Erythroblast (primary cell): ENCODE measurements around the gene CR2.

ENCODE experiments used
- DNase-seq, 2 experiments: peaks; one replicate each; lab custom pipeline; 2025; lab: John Stamatoyannopoulos, UW
- GATA1 ChIP-seq: IDR thresholded peaks from 2 replicates; pipeline ENCODE4 v1.6.1; 2011; ENCODE audit warnings: low read depth, mild to moderate bottlenecking, control low read depth, low read length, moderate library complexity
- POLR2A ChIP-seq: IDR thresholded peaks from 2 replicates; pipeline ENCODE4 v1.6.1; 2011; ENCODE audit warnings: mild to moderate bottlenecking, low read length

CR2 gene

DNA sequence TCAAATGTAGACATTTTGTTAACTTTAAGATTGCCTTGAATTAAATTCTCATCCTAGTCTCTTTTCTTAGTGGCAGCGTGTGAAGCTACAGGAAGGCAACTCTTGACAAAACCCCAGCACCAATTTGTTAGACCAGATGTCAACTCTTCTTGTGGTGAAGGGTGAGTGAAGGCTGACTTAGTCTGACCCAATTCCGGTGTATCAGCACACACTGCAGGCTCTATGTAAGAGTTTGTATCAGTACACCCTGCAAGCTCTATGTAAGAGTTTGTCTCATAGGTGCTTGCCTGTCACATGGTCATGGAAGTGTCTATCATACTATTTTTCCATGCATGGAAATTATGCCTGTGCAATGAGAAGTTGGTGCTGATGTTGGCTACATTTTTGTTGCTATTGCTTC lies 16.8 kb downstream of the CR2 start:
- no peak for DNase-seq
- TF ChIP-seq GATA1: no peak

DNA sequence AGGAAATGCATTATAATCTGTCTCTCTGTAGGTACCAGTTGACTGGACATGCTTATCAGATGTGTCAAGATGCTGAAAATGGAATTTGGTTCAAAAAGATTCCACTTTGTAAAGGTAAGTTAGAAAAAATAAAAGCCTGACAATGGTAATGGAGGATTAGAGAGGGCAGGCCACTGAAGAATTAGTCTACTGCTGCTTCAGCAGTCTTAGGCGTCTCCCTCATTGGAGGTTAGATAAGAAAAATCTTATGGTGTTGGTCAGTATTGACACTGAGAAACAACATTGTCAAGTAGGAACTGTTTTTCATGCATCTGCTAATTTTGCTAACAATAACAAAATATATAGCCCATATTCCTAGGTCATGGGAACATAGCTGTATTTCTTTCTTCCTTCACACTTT lies 20.1 kb downstream of the CR2 start:
- DNase-seq: peak; percentile 20 to 33
- no peak for TF ChIP-seq GATA1
- TF ChIP-seq POLR2A: no peak

DNA sequence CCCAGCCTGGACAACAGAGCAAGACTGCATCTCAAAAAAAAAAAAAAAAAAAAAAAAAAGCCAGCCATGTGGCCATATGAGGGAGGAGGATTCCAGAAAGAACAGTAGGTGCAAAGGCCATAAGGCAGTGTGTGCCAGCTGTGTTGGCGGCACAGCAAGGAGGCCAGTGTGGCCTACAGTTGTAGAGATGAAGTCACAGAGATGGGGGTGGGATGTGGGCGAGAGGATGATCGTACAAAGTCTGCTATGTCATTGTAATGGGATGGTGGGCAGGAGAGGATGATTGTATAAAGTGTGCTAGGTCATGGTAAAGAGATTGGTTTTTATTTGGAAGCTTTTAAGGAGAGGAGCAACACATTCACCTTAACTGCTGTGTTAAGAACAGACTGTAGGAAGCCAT lies 32.1 kb downstream of the CR2 start:
- TF ChIP-seq GATA1: no peak
- TF ChIP-seq POLR2A: no peak
- no peak for DNase-seq

DNA sequence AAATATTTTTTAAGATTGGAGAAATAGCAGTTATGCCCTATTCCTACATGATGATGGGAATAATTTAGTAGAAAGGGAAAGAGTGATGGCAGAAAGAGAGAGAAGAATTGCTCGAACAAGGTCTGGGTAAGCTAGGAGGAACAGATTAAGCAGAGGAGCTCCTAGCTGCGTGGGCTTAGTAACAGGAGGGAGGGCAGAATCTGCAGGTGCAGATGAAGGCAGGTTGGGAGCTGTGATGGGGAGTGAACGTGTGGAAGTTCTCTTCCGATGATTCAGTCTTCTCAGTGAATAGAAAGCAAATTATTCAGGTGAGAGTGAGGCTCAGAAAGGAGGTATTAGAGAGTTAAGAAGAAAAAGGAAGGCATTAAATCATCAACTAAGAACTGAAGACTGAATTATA lies 33.5 kb downstream of the CR2 start:
- TF ChIP-seq POLR2A (no peak), GATA1 (no peak)
- no peak for DNase-seq

DNA sequence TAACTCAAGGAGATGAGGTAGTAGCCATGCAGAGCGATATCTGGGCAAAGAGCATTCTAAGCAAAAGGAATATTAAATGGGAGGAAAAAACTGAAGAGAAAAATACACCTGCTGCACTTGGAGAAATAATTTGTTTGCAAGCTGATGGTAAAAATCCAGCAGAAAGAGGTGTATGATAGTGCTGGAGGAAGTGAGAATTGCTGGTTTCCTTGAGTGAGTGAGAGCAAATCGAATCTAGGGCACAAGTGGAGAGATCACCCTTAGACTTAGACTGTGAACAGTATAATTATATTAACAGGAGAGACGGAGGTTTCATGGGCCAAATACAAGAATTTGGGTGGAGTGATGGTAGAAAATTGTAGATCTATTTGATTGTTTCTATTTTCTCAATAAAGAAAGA lies 39.1 kb downstream of the CR2 start:
- no peak for DNase-seq
- no peak for TF ChIP-seq GATA1
- no peak for TF ChIP-seq POLR2A

DNA sequence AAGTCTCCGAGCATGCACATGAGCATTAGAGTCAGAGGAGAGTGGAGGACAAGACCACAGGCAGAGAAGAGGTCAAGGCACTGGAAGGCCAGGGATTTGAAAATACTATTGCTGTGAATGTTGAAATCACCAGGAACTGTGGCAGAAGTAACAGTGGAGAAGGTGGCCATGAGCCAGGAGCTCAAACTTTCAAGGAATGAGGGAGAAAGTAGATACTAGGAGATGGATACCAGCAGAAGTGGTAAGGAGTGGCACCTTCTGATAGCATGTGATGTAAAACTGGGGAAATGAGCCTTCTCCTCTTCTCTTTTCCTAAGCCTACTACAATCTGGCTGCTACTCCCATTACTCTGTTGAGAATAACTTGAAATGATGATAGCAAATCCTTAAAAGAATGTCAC lies 40.0 kb downstream of the CR2 start:
- no peak for DNase-seq
- TF ChIP-seq GATA1 (no peak), POLR2A (no peak)

DNA sequence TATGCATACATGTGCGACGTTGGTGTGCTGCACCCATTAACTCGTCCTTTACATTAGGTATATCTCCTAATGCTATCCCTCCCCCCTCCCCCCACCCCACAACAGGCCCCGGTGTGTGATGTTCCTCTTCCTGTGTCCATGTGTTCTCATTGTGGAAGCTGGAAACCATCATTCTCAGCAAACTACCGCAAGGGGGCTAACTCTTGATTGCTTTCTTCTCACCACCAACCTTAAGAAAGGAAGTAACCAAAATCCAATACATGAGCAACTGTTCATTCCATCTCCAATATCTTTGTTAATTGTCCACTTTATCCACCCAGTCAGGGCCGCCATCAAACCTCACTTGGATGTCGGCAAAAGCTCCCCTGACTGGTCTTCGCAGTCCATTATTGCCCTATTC lies 41.2 kb downstream of the CR2 start:
- DNase-seq: peak; percentile 39 to 42

DNA sequence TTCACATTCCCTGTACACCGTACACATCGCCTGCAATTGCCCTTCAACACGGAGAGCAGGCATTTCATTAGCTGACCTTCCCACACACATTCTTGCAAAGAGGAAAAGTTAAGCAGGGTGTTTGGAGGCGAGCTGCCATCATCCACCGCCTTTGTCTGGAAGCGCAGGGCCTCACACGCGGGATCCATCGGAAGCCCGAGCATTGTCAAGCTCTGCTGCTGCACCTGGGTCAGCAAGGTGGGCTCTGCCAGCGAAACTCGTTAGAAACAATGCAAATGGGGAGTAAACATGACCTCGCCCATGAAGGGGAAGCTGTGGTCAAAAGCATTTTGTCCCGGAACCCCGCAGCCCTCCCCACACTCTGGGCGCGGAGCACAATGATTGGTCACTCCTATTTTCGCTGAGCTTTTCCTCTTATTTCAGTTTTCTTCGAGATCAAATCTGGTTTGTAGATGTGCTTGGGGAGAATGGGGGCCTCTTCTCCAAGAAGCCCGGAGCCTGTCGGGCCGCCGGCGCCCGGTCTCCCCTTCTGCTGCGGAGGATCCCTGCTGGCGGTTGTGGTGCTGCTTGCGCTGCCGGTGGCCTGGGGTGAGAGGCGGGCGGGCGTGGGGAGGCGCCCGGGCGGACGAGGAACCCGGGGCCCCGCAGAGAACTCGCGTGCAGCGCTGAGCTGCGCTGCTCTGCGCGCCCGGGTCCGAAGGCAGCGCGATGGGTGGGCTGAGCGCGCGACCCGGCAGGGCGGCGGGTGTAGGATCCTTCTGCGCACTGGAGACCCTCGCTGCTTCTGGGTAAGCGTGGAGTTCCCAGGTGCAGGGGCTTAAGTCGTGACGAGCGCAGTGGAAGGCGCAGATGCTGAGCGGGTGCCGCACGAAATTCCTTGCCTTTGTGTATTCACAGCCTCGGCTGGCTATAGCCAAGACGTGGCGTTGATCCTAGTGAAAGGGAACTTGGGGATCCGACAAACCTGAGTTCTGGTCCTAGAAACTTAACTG lies 42.0 kb downstream of the CR2 start, which contains the start of gene CR1:
Gene CR1 (plus strand): TSS at position 357 of the 992 bp plus-strand sequence. CDS start 111 bp downstream, at position 468.
- TF ChIP-seq POLR2A: no peak
- TF ChIP-seq GATA1: no peak
- peak; percentile 66 to 75 for DNase-seq

DNA sequence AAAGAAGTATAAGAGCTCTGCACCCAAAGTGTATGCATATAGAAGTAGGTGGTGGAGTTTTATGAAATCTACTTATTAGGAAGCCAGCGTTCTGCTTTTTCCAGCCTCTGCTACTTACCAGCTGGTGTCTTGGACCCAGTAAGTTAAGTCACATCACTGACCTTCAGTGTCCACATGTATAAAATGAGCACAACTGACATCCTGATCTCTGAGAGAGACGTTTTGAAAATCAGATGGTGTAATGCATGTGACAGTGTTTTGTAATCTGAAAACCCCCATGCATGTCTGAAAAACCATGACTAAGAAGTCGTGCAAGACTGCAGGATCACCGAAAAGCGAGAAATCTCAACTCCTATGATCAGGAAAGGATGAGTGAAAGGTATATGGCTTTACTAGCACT lies 43.8 kb downstream of the CR2 start:
- DNase-seq: peak; percentile 27 to 42
- TF ChIP-seq POLR2A (no peak), GATA1 (no peak)

DNA sequence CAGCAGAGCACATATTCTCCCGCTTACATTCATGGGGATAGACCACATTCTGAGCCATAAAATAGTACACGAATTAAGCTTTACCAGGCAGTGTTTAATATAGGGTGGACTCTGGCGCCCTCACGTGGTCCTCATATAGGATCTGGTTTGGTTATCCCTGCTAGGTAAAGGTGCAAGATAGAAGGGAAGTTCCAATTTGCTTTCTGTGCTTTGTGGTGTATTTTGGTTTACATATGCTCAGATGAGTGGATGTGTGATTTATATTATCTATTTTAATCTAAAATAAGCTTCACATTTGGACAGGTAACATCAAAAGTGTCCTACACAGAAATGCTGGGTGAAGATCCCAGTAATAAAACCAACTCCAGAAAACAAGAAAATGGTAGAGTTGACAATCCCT lies 45.4 kb downstream of the CR2 start:
- no peak for TF ChIP-seq POLR2A
- TF ChIP-seq GATA1: no peak
- peak; percentile 84 to 91 for DNase-seq

DNA sequence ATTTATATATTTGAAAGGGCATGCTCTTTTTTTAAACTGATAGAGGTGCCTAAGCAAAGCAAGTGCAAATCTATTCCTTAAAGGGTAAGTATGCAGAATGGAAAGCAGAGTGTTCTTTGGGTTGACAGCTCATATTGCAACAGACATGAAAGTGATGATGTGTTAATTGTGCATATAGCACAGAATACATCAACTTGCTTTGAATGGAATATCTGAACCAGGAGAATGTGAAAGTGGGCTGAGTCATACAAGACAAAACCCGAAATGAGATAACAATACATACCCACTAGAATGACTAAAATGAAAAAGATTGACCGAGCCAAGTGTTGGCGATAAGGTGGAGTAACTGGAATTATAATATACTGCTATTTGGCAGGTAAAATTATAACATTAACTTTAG lies 46.2 kb downstream of the CR2 start:
- DNase-seq: peak; percentile 36 to 50
- TF ChIP-seq POLR2A: no peak
- no peak for TF ChIP-seq GATA1

DNA sequence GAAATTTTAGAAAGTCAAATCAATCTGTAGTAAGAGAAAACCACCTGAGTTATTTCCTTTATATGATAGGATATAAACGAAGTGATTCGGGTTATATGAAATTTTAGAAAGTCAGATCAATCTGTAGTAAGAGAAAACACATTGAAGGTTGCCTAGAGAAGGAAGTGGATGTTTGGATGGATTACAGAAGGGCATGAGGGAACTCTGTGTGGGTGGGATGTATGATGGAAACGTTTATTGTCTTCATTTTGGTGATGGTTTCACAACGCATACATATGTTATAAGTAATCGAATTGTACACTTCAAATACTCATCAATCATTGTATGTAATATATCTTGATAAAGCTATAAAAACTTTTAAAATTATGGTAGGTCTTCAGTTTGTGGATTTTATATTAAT lies 46.9 kb downstream of the CR2 start:
- no peak for DNase-seq
- no peak for TF ChIP-seq GATA1
- no peak for TF ChIP-seq POLR2A

DNA sequence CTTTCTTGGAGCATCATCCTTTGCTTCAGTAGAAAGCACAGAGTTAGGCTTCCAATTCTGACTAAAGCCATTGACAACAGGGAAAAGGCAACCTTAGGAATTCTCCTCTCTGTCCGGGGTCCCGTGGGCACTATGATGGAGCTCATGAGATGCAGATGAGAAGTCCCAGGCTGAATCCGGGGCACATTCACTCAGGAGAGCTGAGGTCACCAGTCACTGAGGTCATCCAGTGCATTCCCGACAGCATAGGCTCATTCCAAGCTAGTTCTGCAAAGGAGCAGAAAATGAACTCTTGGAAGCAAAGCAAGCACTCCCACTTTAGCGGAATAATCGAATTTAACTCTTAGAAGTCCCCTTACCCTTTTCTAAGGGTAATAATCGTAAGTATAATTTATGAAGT lies 48.6 kb downstream of the CR2 start:
- DNase-seq: no peak
- no peak for TF ChIP-seq GATA1
- no peak for TF ChIP-seq POLR2A

DNA sequence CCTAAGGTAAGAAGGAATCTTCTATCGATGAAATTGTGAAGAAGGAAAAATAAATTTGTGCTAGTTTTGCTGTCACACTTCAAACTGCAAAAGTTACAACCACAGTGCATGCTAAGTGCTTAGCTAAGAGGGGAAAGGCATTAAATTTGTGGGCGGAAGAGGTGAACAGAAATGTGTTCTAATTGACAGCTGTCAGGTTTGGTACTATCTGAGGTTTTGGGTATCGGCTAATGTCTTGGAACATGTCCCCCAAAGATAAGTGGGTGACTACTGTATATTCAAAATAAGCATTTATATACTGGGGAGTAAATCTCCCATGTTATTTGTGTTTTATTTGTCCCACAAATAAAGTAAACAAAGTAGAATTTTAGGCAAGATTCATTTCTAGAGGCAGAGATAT lies 49.8 kb downstream of the CR2 start:
- TF ChIP-seq GATA1 (no peak), POLR2A (no peak)
- peak; percentile 14 to 25 for DNase-seq

DNA sequence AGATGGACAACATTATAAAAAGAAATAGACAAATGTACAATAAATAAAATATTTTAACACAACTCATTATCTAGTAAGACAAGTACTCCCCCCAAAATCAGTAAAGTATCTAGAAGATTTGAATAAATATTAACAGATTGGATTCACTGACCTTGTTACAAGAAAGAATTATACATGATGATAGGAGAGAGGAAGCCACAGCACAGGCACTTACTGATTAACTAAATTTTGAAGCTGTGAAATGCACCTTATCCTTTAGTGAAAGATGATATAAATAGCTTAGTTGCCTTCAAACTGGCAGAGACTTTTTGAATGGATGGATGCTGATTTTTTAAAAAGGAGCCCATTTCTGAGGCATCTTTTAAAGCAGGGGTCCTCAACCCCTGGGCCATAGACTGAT lies 50.3 kb downstream of the CR2 start:
- TF ChIP-seq GATA1: no peak
- no peak for TF ChIP-seq POLR2A
- DNase-seq: no peak
